H1 (cell line): ENCODE results near the gene CAPZB. TPM values are rescaled to one million over a fixed set of nuclear protein-coding genes. Genes with fewer than 3 reads are reported as not detected.

Experiments
- BRCA1 ChIP-seq: IDR thresholded peaks from 2 replicates; pipeline ENCODE4 v1.6.1; 2012; ENCODE audit warnings: low read depth, low read length, improper control_type of control experiment
- CHD7 ChIP-seq: fragments of 300-600 bp; sonication (generic); IDR thresholded peaks from 2 replicates; pipeline ENCODE4 v1.7.1; 2012; ENCODE audit warnings: low read length, moderate library complexity, mild to moderate bottlenecking, inconsistent platforms; ENCODE audit not compliant: insufficient replicate concordance
- EP300 ChIP-seq, 2 experiments: IDR thresholded peaks; 1 replicate in 1 of 2; 2 replicates in 1 of 2; pipeline ENCODE4 v1.6.1; 2011 to 2012; ENCODE audit warnings: low read depth in 2 of 2, low read length in 2 of 2, mild to moderate bottlenecking in 2 of 2, borderline replicate concordance in 1 of 2, inconsistent platforms in 1 of 2, moderate library complexity in 1 of 2
- JUN ChIP-seq: IDR thresholded peaks from 2 replicates; pipeline ENCODE4 v1.6.1; 2011; ENCODE audit warnings: low read depth, mild to moderate bottlenecking, improper control_type of control experiment, low read length
- KDM5A ChIP-seq: fragments of 200-600 bp; IDR thresholded peaks from 2 replicates; pipeline ENCODE4 v1.7.1; 2012; ENCODE audit warnings: mild to moderate bottlenecking, low read length, inconsistent platforms, mixed read lengths
- PHF8 ChIP-seq: fragments of 200-600 bp; sonication (generic); conservative IDR thresholded peaks from 2 replicates; pipeline ENCODE4 v1.7.1; 2012; ENCODE audit warnings: low read depth, mild to moderate bottlenecking, inconsistent platforms, low read length, moderate library complexity
- RBBP5 ChIP-seq: IDR thresholded peaks from 2 replicates; pipeline ENCODE4 v1.7.1; 2012; ENCODE audit warnings: low read depth, mild to moderate bottlenecking, inconsistent platforms, low read length, moderate library complexity, borderline replicate concordance
- SIX5 ChIP-seq: IDR thresholded peaks from 2 replicates; pipeline ENCODE4 v1.6.1; 2011; ENCODE audit warnings: mild to moderate bottlenecking, low read depth, low read length
- SUZ12 ChIP-seq: fragments of 200-600 bp; sonication (generic); IDR thresholded peaks from 2 replicates; pipeline ENCODE4 v1.6.1; 2012; ENCODE audit warnings: mild to moderate bottlenecking, inconsistent platforms, low read length, moderate library complexity, mixed read lengths
- polyA plus RNA-seq, 7 experiments: library from polyadenylated mRNA; depleted of rRNA in 3 of 7; stranded (reverse) in 5 of 7; unstranded in 2 of 7; fragments of >200 nt in 5 of 7; fragments of 200-250 nt in 2 of 7; gene quantifications; 1 replicate in 5 of 7; 2 replicates in 1 of 7; 4 replicates in 1 of 7; pipeline versions ENCODE4 v1.2.1 to v1.2.3, GENCODE V29; 2011 to 2013; ENCODE audit warnings: missing spikeins in 2 of 7, mixed read lengths in 2 of 7
- total RNA-seq: library from RNA; stranded (reverse); fragmentation: NEBNext Ultra II Directional; extraction: Animal tissue kit (Norgen Biotek cat#: 25700); gene quantifications from 2 replicates; pipeline ENCODE4 v1.2.1, GENCODE V29; 2021

CAPZB gene
- total and polyA plus RNA-seq, 2 of the 8 experiments (the other 6 are each of a cell fraction or from before 2014, with no cell fraction given), result 162 to 371 TPM

DNA sequence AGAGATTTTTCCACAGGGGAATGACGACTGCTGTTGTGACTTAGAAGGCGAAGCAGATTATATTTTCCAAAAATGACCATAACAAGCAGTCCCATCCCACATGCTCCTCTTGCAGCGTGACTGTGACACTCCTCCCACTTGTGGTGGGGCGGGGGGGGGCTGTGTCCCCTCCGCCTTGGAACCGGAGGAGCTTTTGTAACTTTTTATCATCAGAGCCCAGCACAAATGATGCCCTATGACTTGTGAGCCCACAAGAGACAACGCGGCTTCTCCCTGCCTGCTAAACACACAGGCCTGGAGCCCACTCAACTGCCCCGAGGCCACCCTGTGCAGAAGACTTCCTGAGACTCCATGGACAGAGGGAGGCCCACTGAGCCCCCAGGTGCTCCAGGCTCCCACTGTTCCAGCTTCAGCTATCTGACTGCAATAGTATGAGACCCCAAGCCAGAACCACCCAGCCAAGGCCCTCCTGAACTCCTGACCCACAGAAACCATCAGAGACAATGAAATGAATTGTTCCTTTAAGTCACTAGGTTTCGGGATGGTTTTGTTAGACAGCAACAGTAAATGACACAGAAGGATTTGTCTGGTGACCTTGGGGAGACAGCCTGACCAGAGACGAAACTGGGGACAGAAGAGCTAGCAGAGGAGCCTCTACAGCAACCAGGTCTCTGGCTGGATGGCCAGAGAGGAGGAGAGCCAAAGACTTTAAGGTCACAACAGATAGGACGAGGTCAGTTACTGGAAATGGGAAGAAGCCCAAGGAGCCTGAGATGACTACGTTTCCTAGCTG lies 58.8 kb downstream of the CAPZB start (continued):
- TF ChIP-seq CHD7, result no peak
- no peak for TF ChIP-seq BRCA1
- no peak for TF ChIP-seq JUN
- no peak for TF ChIP-seq SUZ12
- TF ChIP-seq PHF8, result no peak
- TF ChIP-seq RBBP5, result no peak
- TF ChIP-seq EP300 (IDR thresholded peaks at IDR 0.05; ENCODE audit: borderline replicate concordance in 1 of 2, low read depth in 2 of 2, low read length in 2 of 2), result no peak
- TF ChIP-seq KDM5A, result no peak
- no peak for TF ChIP-seq SIX5
